GM06990 (cell line): ENCODE measurements around the gene MAD1L1.

Source experiments
- DNase-seq: peaks from one replicate; pipeline ENCODE4 v3.0.0-alpha.2; 2011; ENCODE audit not compliant: insufficient read length; ENCODE audit errors: extremely low read depth
- H3K27me3 ChIP-seq: replicated peaks from 2 replicates; pipeline ENCODE4 v1.6.0; 2011; ENCODE audit warnings: low read length; ENCODE audit not compliant: control insufficient read depth, insufficient read depth
- H3K36me3 ChIP-seq: 2 replicates; pipeline ENCODE4 v1.5.1; 2011; ENCODE audit warnings: low read length; ENCODE audit not compliant: control insufficient read depth, insufficient read depth
- H3K4me3 ChIP-seq: replicated peaks from 2 replicates; pipeline ENCODE4 v1.5.1; 2011; ENCODE audit warnings: low read depth, mild to moderate bottlenecking, control low read depth, low read length
- CTCF ChIP-seq: IDR thresholded peaks from 2 replicates; pipeline ENCODE4 v1.5.1; 2011; ENCODE audit warnings: low read length, control low read depth, mild to moderate bottlenecking, inconsistent platforms; ENCODE audit not compliant: insufficient read depth, poor library complexity, severe bottlenecking

The MAD1L1 gene

GRCh38 chr7:1859266-1860035 is 373.3 kb downstream of the MAD1L1 start:
- no peak for TF ChIP-seq CTCF
- H3K27me3 ChIP-seq: no peaks in the 10 kb centered on the region
- DNase-seq: no peak
- no peak overlapping the region for H3K4me3 ChIP-seq
- H3K36me3 ChIP-seq: no peaks in the 10 kb centered on the region; the same call in none of the 2 replicates

DNA sequence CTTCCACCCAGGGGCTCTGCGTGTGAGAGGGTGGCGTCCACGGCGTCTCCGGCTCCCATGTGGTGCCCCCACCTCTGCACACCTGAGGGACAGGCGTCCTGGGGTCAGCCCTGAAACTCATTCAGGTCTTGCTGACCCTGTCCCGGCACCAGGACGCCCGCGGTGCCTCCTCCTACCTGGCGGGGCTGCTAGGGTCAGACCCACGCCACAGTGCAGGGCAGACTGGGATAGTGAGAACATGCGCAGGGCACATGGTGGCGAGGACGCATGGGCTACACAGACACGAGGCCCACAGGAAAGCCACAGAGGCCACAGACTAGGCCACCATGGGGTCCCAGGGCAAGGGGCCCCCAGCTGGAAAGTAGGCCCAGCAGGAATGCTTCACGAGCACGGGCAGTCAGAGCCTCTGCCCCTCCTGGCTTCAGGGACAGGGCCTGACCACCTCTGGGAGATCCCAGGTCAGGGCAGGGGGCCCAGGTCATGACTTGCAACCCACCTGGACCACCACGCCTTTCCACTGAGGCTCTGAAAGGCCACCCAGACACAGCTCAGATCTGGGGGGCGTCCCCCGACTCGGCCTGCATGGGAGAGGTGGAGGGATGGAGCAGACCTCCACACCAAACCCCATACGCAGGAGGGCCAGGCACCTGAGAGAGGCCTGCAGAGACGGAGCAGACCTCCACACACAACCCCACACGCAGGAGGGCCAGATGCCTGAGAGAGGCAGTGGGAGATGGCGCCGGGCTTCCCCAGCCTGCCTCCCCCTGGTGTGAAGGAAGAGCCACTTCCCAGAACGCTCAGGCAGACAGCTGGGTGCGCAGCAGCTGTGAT is 374.1 kb downstream of the MAD1L1 start:
- Histone ChIP-seq H3K36me3 (no peaks in the 10 kb centered on the region; the same call in none of the 2 replicates), H3K4me3 (no peak overlapping the region)
- DNase-seq: no peak

GRCh38 chr7:1857487-1858421 is 375.0 kb downstream of the MAD1L1 start:
- no peaks in the 10 kb centered on the region; the same call in 1 of the 2 replicates for H3K36me3 ChIP-seq
- DNase-seq: no peak
- no peak for TF ChIP-seq CTCF
- no peaks in the 10 kb centered on the region for H3K27me3 ChIP-seq
- no peak overlapping the region for H3K4me3 ChIP-seq

More for the DNA sequence above, 374.1 kb downstream of the MAD1L1 start:
- H3K27me3 ChIP-seq: no peaks in the 10 kb centered on the region
- no peak for TF ChIP-seq CTCF

DNA sequence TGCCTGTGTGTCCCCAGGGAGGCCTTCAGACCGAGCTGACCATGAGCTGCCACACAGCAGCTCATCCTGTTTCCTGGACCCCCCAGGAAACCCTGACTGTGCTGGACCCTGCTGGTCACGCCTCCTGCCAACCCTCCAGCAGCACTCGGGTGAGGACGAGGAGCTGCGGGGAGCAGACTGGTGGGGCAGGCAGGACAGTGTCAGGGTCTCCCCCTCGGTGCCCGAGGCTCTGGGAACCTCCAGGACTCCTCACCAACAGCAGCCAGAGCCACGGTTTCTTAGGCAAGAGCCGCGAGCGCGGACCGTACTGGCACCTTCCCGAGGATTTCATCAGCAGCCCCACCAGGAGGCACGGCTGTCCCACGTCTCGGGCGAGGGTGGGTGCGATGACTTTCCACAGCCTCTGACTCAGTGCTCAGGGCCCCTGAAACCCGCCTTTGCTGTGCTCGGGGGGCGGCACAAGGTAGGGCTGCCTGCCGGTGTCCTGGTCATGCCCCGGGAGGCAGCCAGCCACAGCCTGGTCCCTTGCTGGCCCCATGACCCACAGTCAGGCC is 375.8 kb downstream of the MAD1L1 start:
- H3K4me3 ChIP-seq: no peak overlapping the region
- no peak for TF ChIP-seq CTCF
- DNase-seq: no peak
- H3K36me3 ChIP-seq: no peaks in the 10 kb centered on the region; the same call in 1 of the 2 replicates
- H3K27me3 ChIP-seq: no peaks in the 10 kb centered on the region

DNA sequence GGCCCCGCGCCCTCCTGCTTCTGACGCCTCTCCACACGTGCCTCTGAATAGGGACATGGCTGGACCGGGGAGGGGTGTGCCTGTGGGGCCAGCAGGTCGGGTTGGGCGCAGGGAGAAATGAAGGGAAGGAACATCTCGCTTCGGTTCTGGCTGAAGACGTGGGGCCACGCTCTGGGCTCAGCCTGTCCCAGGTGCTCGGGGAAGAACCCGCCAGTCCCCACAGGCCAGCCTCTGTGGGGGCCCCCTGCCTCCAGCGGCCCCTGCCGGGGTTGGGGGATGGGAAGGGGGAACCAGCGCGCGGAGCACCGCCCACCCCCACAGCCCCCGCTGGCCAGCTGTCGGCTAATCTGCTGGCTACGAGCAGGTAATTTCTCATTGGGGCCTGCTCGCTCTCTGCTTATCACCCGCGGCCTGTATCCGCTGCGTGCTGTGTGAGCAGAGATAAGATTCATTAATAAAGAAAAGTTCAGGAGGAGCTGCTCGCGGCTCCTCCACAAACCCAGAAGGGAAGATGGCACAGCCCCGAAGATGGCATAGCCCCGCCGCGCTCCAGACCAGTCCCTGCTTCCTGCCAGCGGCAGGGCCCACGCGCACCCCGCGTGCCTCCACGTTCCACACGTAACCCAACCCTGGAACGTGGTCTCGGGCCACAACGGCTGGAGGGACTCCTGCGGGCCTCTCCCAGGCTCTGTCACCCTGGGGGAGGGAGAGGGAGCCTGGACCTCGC is 376.4 kb downstream of the MAD1L1 start:
- no peak overlapping the region for H3K4me3 ChIP-seq
- DNase-seq: no peak
- H3K27me3 ChIP-seq: no peaks in the 10 kb centered on the region
- H3K36me3 ChIP-seq: no peaks in the 10 kb centered on the region; the same call in 1 of the 2 replicates
- no peak for TF ChIP-seq CTCF
